Endothelial cell of umbilical vein (primary cell): ENCODE data around the gene KBTBD13. TPM values are rescaled to one million over a fixed set of nuclear protein-coding genes. Genes with fewer than 3 reads are reported as not detected.

ENCODE experiments used
- BruUV-seq: library from RNA; stranded (reverse); fragments of 400-500 nt; replicated peaks from 2 replicates; lab custom pipeline; 2021; lab: Mats Ljungman, UMichigan
- CTCF ChIA-PET: fragments of 300-600, 350-600 bp; sonication (Branson Sonifier 250); formaldehyde crosslinking; loops from one replicate; lab custom pipeline; 2021; ENCODE audit warnings: antibody characterized with exemption, inconsistent platforms; lab: Charles Lee
- POLR2A ChIA-PET: fragments of 300-600, 350-600 bp; sonication (Branson Sonifier 250); formaldehyde crosslinking; loops from one replicate; lab custom pipeline; 2021; ENCODE audit warnings: antibody characterized with exemption, inconsistent platforms; lab: Charles Lee
- DNase-seq: peaks from one replicate; pipeline ENCODE4 v3.0.0-alpha.2; 2011; ENCODE audit warnings: low read depth, low spot score
- FAIRE-seq: peaks from 2 replicates; lab custom pipeline; 2011; peaks lifted over from hg19 to GRCh38; lab: Jason Lieb, UNC
- H2AFZ ChIP-seq: 2 replicates; pipeline ENCODE4 v1.6.0; 2012; ENCODE audit warnings: low read depth, low read length, control low read depth, inconsistent platforms
- H3K27ac ChIP-seq: 2 replicates; pipeline ENCODE4 v1.5.1; 2011; ENCODE audit warnings: low read depth, mild to moderate bottlenecking, control low read depth, low read length, moderate library complexity; ENCODE audit not compliant: insufficient read depth
- H3K27me3 ChIP-seq, 2 experiments: 2 replicates each; pipeline versions ENCODE4 v1.6.0 to v1.6.1; 2011; ENCODE audit warnings: low read length in 2 of 2, mixed read lengths in 1 of 2; ENCODE audit not compliant: control insufficient read depth in 2 of 2, insufficient read depth in 2 of 2
- H3K36me3 ChIP-seq, 2 experiments: 2 replicates in 1 of 2; 3 replicates in 1 of 2; pipeline ENCODE4 v1.5.1; 2011; ENCODE audit warnings: low read length in 2 of 2, mild to moderate bottlenecking in 1 of 2, moderate library complexity in 1 of 2; ENCODE audit not compliant: control insufficient read depth in 2 of 2, insufficient read depth in 2 of 2; ENCODE audit errors: extremely low read depth in 1 of 2
- H3K4me1 ChIP-seq: 3 replicates; pipeline ENCODE4 v1.5.1; 2011; ENCODE audit warnings: mild to moderate bottlenecking, low read length; ENCODE audit not compliant: control insufficient read depth, insufficient read depth; ENCODE audit errors: extremely low read depth
- H3K4me2 ChIP-seq: 2 replicates; pipeline ENCODE4 v1.6.1; 2011; ENCODE audit warnings: low read length, control low read depth, mixed read lengths; ENCODE audit not compliant: insufficient read depth
- H3K4me3 ChIP-seq, 3 experiments: fragments of 200-600 bp in 1 of 3; sonication (generic), shearing (Covaris generic) in 1 of 3; replicated peaks in 1 of 3; 2 replicates each; pipeline ENCODE4 v1.5.1; 2011 to 2016; ENCODE audit warnings: control low read depth in 3 of 3, low read length in 3 of 3, mild to moderate bottlenecking in 2 of 3, inconsistent platforms in 1 of 3, low read depth in 1 of 3, moderate library complexity in 1 of 3; ENCODE audit not compliant: insufficient read depth in 1 of 3
- H3K79me2 ChIP-seq: 2 replicates; pipeline ENCODE4 v1.6.0; 2012; ENCODE audit warnings: low read length, inconsistent platforms; ENCODE audit not compliant: control insufficient read depth, insufficient read depth
- H3K9ac ChIP-seq: replicated peaks from 2 replicates; pipeline ENCODE3; 2011; ENCODE audit warnings: low read length, control low read depth; ENCODE audit not compliant: insufficient read depth; ENCODE audit errors: extremely low read depth
- H3K9me1 ChIP-seq: replicated peaks from 3 replicates; pipeline ENCODE4 v1.6.0; 2011; ENCODE audit warnings: mild to moderate bottlenecking, low read length; ENCODE audit not compliant: control insufficient read depth, insufficient read depth; ENCODE audit errors: extremely low read depth
- H3K9me3 ChIP-seq: replicated peaks from 2 replicates; pipeline ENCODE4 v1.5.1; 2012; ENCODE audit warnings: low read length, inconsistent platforms; ENCODE audit not compliant: control insufficient read depth, insufficient read depth
- H4K20me1 ChIP-seq: replicated peaks from 2 replicates; pipeline ENCODE3; 2011; ENCODE audit warnings: mild to moderate bottlenecking, low read length; ENCODE audit not compliant: control insufficient read depth, insufficient read depth; ENCODE audit errors: extremely low read depth
- EZH2 ChIP-seq: IDR thresholded peaks from 2 replicates; pipeline ENCODE4 v1.6.1; 2012; ENCODE audit warnings: borderline replicate concordance, low read depth, mild to moderate bottlenecking, moderate library complexity, low read length, inconsistent platforms; ENCODE audit not compliant: severe bottlenecking
- FOS ChIP-seq: IDR thresholded peaks from 2 replicates; pipeline ENCODE4 v1.6.1; 2011; ENCODE audit warnings: mild to moderate bottlenecking, low read length, moderate library complexity, borderline replicate concordance; ENCODE audit not compliant: insufficient read depth
- GATA2 ChIP-seq: IDR thresholded peaks from 2 replicates; pipeline ENCODE4 v1.7.0; 2011; ENCODE audit warnings: low read depth, mild to moderate bottlenecking, moderate library complexity, mixed read lengths, low read length; ENCODE audit not compliant: insufficient read length, insufficient read depth
- JUN ChIP-seq: IDR thresholded peaks from 2 replicates; pipeline ENCODE4 v1.6.1; 2011; ENCODE audit warnings: borderline replicate concordance, low read depth; ENCODE audit not compliant: insufficient read length, insufficient read depth
- MYC ChIP-seq: IDR thresholded peaks from one replicate; pipeline ENCODE4 v1.6.1; 2011; ENCODE audit warnings: mild to moderate bottlenecking, low read depth, low read length
- POLR2A ChIP-seq: IDR thresholded peaks from 2 replicates; pipeline ENCODE4 v1.6.1; 2012; ENCODE audit warnings: low read depth, mild to moderate bottlenecking, control low read depth, low read length
- POLR2AphosphoS5 ChIP-seq: IDR thresholded peaks from 2 replicates; pipeline ENCODE4 v1.6.1; 2012; ENCODE audit warnings: low read depth, mild to moderate bottlenecking, control low read depth, low read length, moderate library complexity; ENCODE audit not compliant: insufficient read depth
- dilution Hi-C: fragments of 300-500 bp; cut with MboI; formaldehyde crosslinking; loops from one replicate; pipeline ENCODE4 v1.15.0; 2019; ENCODE audit warnings: low sequenced_read_pairs; ENCODE audit not compliant: extremely low pct_ligation_motif_present
- intact Hi-C: fragments of 100-400 bp; cut with micrococcal nuclease; formaldehyde crosslinking; loops from one replicate; pipeline ENCODE4 v1.10.0; 2022
- polyA plus RNA-seq, 4 experiments: library from polyadenylated mRNA; depleted of rRNA in 3 of 4; stranded (reverse) in 3 of 4; unstranded in 1 of 4; fragments of >200 nt; gene quantifications; 2 replicates each; pipeline versions ENCODE4 v1.2.1 to v1.2.3, GENCODE V29; 2011 to 2012; ENCODE audit warnings: missing spikeins in 1 of 4
- total RNA-seq: library from RNA; stranded (reverse); gene quantifications from 2 replicates; pipeline ENCODE4 v1.2.3, GENCODE V29; 2021
- TF ChIP-seq, protein P1 (sequence below), 2 donors: IDR thresholded peaks; 1 replicate in 1 of 2; 2 replicates in 1 of 2; pipeline ENCODE4 v1.5.1; 2011; ENCODE audit warnings: low read length in 2 of 2, mild to moderate bottlenecking in 2 of 2, moderate library complexity in 2 of 2, control low read depth in 1 of 2, inconsistent platforms in 1 of 2, low read depth in 1 of 2; ENCODE audit not compliant: insufficient read depth in 1 of 2; ENCODE audit errors: extremely low read depth in 1 of 2
- TF ChIP-seq, protein P2 (sequence below): IDR thresholded peaks from 2 replicates; pipeline ENCODE4 v1.6.1; 2011; ENCODE audit not compliant: insufficient read depth, insufficient read length

KBTBD13 gene
- total and polyA plus RNA-seq, 2 donors (not counting 3 experiments of a cell fraction or from before 2014, with no cell fraction given), result not detected

DNA sequence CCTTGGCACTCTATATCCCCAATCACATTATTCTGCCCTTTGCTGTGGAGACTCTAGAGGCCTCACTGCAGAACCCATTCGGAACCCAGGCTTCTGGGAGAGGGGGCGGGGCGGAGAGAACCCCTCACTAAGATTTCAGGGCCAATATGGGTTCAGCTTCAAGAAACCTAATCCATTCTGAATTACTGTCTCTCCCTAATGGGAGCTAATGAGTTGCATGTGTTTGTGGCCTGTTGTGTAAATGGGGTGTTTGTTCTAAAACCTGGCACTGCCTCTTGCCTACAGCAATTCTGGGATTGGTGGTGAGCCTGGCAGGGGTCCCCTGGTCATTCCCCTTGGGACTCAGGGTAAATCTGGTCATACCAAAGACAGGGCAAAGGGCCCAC, 8.2 kb upstream of the KBTBD13 start:
- H2AFZ ChIP-seq, result no peak overlapping the region

More for the DNA sequence above, 8.2 kb upstream of the KBTBD13 start:
- no peak for DNase-seq
- H3K9ac ChIP-seq, result no peak overlapping the region
- ChIA-PET CTCF (interaction anchor here (1.4 to 5.2 kb wide), 4 partner anchors 10 to 33 kb away, joined by 5 to 35 read pairs (median 12); partner anchors contain the start of gene KBTBD13), POLR2A (no interaction called here)
- BruUV-seq, result no TSS peak
- no peak overlapping the region for H3K4me2 ChIP-seq
- H3K79me2 ChIP-seq, result no peaks in the 10 kb centered on the region
- intact Hi-C loops (no loop called here), dilution Hi-C loops (no loop called here)
- H3K9me3 ChIP-seq, result no peaks in the 10 kb centered on the region
- H3K4me3 ChIP-seq, result no peak overlapping the region
- H3K9me1 ChIP-seq, result no peaks in the 10 kb centered on the region
- no peaks in the 10 kb centered on the region for H3K4me1 ChIP-seq
- peaks cover 31 to 44% of the 10 kb centered on the region in 2 experiments for H3K27me3 ChIP-seq
- no peak overlapping the region for H3K27ac ChIP-seq
- TF ChIP-seq FOS (no peak), POLR2AphosphoS5 (no peak), MYC (no peak), GATA2 (no peak), POLR2A (no peak), JUN (no peak), EZH2 (no peak)
- TF ChIP-seq, protein P1, sequence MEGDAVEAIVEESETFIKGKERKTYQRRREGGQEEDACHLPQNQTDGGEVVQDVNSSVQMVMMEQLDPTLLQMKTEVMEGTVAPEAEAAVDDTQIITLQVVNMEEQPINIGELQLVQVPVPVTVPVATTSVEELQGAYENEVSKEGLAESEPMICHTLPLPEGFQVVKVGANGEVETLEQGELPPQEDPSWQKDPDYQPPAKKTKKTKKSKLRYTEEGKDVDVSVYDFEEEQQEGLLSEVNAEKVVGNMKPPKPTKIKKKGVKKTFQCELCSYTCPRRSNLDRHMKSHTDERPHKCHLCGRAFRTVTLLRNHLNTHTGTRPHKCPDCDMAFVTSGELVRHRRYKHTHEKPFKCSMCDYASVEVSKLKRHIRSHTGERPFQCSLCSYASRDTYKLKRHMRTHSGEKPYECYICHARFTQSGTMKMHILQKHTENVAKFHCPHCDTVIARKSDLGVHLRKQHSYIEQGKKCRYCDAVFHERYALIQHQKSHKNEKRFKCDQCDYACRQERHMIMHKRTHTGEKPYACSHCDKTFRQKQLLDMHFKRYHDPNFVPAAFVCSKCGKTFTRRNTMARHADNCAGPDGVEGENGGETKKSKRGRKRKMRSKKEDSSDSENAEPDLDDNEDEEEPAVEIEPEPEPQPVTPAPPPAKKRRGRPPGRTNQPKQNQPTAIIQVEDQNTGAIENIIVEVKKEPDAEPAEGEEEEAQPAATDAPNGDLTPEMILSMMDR (IDR thresholded peaks at IDR 0.05; ENCODE audit: extremely low read depth in 1 of 2, insufficient read depth in 1 of 2, low read depth in 1 of 2, low read length in 2 of 2), result no peak
- TF ChIP-seq, protein P2, sequence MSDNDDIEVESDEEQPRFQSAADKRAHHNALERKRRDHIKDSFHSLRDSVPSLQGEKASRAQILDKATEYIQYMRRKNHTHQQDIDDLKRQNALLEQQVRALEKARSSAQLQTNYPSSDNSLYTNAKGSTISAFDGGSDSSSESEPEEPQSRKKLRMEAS, result no peak
- no peaks in the 10 kb centered on the region for H4K20me1 ChIP-seq
- H3K36me3 ChIP-seq, result no peaks in the 10 kb centered on the region
- no peak for FAIRE-seq
